NK-92 treated with Interleukin-12 subunit alpha and Interleukin-12 subunit beta, amount 100 ng/mL, for 24 hours (cell line): Measurements from ENCODE around the gene FZD10.

Experiments
- DNase-seq: peaks from one replicate; lab custom pipeline; 2025; lab: John Stamatoyannopoulos, UW

Gene FZD10

DNA sequence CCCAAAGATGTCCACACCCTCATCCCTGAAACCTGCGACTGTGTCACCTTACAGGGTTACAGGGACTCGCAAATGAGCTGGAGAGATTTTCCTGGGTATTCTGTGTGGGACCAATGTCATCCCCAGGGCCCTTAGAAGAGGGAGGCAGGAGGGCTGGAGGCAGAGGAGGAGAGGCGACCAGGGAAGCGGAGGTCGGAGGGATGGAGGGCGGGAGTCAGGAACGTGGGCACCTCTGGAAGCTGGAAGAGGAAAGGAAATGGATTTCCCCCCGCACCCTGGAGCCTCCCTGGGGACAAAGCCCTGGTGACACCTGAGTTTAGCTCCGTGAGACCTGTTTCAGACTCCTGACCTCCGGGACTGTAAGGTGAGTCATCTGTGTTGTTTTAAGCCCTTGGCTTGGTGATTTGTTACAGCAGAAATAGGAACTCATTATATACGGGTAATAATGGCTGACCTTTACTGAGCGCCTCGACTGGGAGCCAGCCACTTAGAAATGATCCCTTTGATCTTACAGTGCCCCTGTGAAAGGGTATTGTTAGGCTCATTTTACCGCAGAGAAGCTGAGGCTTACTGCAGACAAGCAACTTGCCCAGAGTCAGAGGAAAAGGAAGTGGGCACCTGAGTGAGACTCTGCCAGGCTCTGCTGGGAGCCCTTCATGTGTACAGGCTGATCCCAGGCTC, 29.3 kb upstream of the FZD10 start:
- no peak for DNase-seq

DNA sequence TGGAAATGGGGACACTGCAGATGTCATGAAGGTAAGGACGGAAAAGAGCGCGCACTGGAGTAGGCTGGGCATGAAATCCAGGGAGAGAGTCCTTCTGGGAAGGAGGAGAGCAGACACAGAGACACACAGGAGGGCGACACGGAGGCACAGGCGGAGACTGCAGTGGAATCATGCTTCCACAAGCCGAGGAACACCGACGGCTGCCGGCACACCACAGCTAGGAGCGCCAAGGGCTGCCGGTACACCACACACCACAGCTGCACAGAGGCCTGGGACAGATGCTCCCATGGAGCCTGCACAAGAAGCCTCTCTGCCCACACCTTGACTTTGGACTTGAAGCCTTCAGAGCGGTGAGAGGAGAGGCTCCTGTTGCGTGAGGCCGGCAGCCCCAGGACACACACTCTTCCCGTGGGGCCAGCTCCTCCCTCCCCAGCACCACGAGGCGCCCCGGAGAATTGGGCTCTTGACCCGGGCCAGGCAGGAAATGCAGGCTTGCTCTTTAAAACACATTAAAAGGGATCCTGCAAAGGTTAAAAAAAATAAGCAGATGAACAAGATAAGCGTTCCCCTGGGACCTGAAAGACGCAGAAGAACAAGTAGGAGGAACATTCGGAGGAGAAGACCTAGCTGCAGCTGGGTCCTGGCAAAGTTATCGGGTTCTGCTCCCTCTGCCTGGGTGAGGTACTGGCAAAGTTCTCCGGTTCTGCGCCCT, 28.3 kb upstream of the FZD10 start:
- no peak for DNase-seq

DNA sequence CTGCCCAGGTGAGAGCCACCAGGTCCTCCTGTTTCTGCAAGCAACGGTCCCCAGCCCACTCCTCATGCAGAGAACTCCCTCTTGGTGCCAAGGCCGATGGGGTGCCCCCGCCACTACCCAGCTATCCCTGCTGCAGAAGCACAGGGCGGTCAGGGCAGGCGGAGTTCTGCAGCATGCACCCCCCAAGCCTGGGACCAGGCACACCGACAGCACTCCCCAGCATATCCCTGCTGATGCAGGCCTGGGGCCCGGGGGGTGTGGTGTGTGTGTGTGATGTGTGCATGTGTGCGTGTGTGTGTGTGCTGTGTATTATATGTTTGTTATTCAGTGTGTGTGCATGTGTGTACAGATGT, 27.7 kb upstream of the FZD10 start:
- no peak for DNase-seq

DNA sequence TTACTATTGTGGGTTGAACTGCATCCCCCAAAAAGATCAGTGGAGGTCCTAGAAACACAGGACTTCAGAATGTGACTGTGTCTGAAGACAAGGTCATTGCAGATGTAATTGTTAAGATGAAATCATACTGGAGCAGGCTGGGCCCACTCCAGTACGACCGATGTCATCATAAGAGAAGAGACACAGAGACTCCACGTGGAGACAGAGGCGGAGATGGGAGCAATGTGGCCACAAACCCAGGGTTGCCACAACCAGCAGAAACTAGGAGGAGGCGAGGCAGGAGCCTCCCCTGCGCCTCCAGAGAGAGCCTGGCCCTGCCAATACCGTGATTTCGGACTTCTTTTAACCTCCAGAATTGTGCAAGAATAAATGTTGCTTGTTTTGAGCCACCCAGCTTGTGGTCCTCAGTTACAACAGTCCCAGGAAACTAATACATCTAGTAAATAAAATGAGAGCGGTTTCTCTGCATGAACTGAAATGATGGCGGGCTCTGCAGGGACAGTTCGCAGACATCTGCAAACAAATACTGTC, 25.7 kb upstream of the FZD10 start:
- no peak for DNase-seq

DNA sequence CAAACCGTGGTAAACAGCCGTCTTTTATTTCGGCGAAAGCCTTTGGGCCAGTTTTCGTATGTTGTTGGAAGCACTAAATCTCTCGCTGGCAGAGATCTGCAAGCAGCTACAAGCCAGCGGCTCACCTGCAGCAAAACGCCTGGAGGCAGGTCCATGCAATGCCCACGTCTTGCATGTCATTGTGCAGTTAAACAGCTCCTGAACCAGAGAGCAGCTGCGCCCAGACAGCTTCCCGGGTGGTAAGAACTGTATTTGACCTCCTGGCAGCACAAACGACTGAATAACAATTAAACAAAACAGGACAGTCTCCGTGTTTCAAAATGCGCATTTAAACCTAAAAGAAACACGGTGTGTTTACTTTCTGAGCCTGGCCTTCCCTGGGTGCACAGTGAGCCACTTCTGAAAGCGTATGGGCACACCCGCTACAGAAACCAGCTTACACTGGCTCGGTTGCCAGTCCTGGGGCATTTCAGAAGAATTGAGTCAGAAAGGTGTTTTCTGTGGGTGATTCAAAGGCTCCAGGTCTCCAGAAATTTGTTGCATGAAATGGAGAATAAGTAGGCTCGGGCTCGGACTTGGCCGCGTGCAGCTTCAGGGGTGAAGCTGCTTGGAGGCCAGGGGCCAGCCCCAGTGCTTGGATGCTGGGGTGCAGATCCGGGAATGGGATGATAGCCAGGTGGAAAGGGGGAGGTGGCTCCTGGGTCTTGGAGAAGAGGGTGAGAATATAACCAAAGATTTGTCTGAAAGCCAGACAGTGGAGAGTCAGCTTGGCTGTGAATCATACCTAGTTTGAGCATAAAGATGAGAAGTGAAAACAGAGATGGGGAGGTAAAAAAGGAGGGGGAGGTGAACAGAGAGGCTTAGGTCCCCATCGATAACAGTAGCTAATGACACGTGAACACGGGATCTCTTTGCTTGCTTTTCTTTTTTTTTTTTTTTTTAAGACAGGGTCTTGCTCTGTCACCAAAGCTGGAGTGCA, 24.9 kb upstream of the FZD10 start:
- no peak for DNase-seq

DNA sequence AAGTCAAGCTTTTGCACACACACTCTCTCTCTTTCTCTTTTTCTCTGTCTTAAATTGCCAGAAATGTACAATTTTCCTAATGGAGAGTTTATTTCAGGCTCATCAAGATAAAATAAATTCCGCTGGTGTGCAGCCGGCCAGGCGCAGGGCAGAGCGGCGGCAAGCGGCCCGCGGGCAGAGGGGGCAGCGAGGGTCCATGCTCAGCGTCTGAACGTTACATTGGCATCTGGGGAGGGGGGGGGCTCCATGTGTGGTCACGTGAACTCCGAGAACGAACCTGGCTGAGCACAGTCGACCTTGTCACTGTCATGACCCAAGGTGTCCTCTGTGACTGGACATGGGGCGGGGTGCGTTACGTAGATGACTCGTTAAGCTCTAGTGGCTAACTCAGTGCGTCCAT, 23.8 kb upstream of the FZD10 start:
- DNase-seq = no peak

DNA sequence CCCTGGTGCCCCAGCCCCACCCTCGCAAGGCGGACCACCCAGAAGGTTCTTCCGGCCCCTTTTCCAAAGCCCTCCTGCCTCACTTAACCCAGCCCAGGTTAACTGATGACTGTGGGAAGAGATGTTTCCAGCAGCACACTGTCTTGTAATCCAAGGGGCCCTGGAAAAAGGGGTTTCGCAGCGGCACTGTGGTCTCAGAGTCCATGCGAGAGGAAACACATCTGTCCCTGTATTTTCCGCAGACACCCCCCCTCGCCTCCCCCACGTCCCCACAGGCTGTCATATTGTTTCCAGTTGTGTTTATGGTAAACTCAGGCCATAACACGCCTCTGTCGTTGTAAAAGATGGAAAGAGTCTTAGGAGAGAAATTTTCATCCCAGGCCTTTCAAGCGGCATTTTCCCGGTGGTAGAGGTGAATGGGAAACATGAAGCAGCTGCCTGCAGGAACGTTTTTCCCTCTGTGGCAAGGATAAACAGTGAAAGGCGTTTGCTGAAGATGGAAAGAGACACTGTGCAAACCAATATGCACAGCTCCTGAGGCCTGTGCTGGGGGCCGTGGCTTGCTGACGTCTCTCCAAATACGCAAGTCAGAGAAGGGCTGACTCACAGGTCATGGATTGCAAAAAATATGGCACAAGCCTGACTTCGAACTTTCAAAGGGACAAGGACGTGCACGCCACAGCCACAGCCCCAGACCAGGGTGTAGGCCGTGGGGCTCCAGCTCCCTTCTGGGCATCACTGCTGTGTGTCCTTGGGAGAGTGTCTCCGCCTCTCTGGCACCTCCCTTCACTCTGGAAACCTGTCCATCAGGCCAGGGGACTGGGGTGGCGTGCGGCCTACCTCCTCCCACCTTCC, 22.5 kb upstream of the FZD10 start:
- no peak for DNase-seq

DNA sequence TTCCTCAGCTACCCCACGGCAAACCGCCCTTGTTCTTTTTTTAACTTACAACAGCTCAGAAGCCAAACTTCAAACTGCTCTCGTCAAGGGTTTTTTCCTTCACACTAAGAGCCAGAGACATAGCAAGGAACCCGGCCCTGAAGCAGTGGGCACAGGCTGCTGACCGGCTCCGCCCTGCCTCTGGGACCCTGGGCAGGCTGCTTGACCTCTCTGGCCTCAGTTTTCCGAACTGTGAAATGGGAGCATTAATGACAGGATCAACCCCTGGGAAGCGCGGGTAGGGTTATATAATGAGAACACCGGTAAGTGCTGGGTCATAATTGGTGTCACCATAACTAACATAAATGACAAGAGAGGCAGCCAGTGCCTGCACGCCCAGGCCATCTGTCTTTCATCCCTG, 21.2 kb upstream of the FZD10 start:
- DNase-seq = no peak

DNA sequence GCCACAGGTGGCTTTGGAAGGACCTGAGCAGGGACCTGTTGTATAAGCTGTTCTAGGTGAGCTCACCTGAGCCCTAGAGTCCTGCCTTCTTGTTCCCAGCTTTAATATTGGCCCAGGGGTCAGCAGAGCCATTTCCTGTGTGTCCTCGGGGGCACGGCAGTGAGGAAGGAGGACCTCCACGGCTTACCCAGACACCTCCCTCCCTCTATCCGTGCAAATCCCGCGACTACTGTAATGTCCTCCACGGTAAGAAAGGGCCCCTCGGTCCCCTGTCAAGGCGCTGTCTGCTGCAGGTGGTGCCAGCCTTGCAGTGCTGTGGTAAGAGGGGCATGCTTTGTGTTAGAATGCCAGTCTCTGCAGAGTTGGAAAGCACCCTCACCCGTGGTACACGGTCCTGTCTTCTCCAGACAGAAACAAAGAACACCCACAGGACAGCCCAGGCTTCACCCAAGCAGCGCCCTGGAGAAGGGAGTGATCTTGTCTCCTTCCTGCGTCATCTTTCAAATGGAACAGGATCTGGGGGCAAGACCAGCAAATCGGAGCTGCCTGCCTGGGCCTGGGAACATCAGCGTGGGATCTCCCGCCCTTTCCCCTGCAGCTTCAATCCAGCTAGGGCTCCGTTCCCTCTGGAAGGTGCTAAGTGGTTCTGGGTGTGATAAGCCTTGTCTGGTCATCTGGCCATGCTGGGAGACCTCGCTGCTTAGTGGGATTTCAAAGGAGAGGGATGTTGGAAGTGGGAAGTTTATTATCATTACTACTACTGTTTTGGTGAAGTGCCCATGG, 20.2 kb upstream of the FZD10 start:
- no peak for DNase-seq

DNA sequence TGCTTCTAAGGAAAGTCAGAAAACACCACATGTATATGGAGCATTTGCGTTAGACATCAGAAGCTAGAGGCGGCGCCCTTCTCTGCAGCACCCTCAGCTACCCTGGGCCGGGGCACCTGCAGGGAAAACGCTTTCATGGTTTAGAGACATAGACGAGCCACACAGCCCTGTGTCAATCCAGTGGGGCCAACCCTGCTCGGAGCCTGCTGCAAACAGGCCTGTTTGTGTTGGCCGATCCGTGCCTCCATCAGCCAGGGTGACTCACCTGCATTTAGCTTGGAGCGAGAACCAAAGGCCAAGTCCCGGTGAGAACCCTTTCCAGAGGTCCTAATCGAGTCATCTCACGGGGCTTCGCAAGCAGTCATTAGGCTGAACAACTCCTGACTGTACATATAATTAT, 19.5 kb upstream of the FZD10 start:
- DNase-seq = no peak

DNA sequence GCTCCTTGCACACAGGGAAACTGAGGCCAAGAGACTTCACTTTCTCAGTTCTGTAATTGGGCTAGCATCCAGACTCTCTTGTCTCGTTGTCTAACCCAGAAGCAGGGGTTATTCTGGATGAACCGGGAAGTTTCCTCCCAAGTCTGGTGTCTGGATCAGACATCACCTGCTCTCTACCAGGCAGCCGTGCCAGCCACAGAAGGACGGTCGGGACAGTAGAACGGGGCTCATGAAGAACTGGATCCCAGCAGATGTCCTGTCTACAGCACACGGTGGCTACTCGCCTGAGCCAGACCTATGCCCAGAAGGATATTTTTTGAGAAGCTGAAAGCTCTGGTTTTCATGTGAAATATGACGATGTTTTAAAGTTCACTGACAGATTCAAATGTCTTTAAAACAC, 19.1 kb upstream of the FZD10 start:
- no peak for DNase-seq

DNA sequence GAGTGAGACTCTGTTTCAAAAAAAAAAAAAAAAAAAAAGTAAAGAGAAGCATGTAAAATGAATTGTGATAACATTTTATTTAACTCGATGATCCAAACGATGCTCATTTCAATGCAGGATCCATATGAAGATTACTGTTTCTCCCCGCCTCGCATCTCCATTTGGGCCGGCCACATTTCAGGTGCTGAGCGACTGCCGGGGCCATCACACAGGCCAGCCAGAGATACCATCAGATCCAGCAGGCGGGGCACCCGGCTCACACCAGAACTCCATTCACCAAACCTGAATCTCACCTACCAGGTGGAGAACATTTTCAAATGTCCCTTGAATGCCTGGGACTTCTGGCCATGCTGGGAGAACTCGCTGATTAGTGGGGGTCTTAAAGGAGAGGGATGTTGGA, 18.0 kb upstream of the FZD10 start:
- DNase-seq = no peak

DNA sequence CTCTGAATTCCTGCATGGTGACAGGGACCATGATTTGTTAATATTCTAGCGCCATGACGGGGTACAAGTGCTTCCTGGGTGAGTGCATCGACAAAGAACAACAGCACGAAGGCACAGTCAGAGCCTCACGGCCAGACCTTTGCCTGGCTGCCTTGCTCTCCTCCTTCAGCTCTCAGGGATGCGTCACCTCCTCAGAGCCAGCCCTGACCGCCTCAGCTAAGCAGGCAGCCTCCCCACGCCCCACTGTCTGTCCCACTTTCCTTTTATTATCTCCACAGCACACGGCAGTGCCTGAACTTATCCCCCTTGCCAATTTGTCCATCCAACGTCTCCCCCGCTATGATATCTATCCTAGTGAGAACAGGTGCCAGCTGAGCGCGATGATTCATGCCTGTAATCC, 16.5 kb upstream of the FZD10 start:
- no peak for DNase-seq

DNA sequence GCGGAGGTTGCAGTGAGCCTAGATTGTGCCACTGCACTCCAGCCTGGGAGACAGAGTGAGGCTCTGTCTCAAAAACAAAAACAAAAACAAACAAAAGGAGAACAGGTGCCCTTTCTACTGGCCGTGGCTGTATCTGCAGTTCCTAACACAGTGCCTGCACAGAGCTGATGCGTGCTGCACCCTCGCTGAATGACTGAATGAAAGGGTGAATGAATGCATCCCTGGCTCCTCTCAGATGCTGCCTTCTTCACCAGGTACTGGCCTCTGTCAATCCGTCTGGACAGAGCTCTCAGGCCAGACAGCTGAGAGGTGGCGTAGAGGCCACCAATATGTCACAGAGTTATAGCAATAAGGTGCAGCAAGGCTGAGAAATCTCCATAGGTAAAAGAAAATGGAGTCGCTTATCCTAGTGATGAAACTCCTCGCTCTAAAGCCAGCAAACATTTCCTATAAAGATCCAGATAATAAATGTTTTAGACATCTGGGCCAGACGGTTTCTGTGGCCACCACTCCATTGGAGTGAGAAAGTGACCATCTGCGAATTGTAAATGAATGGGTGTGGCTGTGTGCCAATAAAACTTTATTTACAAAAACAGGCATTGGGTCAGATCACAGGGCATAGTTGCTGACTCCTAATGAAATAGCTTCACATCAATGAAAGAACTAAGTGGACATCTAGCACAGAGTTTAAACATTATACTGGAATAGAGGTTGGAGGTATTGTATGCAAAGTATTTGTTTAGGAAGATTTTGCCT, 15.9 kb upstream of the FZD10 start:
- DNase-seq = no peak

DNA sequence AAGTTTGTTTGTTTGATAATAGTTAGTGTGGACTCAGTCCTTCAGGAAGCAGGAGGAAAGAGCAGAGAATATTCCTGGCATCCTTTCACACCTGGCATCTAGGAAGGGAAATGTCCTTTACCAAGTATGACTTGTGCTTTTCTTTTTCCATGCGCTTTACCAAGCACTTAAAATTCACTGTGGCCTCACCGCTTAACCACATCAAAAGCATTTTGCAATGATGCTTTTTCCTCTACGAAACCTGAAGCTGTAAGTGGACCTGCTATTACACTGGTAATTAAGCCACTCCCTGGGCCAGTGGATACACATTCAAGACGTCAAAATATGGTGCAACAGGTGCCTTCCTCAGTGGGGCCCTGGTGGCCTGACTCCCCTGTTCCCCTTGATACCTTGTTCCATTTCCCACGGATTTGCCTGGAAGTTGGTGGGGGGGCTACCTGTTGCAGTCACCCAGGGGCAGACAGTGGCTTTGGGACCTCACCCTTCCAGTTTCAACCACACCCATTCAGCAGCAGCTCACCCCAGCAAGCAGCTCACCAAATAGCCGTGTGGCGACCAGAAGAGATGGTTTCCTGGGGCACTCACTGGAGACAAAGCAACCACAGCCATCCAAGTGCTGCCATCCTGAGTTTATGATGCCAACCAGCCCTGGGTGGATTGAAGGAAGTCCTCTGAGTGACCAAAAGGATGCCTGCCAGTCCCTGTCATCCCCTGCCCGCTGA, 14.2 kb upstream of the FZD10 start:
- DNase-seq = no peak

DNA sequence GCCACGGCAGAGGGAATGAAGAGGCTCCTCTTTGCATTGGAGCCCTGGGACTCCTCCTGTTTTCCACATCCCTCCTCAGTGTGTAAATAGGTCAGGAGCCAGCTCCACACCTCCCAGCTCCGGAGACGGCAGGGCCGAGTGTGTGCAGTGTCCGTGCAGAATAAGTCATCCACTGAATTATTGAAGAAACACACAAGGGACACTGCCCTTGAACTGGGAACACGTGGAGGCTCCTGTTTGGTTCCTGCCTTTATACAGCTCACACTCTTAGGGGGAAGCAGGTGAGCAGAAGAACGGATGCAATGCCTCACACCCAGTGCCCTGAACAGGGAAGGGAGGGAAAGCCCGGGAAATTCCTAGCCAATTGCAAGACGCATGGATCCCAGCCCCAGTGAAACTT, 10.4 kb upstream of the FZD10 start:
- no peak for DNase-seq

DNA sequence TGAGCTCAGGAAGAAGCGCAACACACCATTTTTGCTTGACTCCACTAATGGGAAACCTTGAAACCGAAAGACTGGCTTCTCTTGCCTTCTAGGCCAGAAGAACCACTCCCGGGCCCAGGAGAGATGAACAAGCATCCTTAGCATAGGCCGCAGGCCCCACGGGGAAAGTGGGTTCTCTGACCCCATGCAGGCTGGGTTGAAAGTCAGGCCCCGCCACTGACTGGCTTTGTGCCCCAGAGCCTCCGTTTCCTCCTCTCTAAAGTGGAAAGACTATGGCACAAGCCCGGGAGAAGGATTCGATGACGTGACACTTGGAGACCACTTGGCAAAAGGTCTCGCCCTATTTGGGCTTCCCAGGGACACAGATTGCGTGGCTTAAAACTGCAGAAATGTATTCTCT, 9.9 kb upstream of the FZD10 start:
- DNase-seq = no peak

DNA sequence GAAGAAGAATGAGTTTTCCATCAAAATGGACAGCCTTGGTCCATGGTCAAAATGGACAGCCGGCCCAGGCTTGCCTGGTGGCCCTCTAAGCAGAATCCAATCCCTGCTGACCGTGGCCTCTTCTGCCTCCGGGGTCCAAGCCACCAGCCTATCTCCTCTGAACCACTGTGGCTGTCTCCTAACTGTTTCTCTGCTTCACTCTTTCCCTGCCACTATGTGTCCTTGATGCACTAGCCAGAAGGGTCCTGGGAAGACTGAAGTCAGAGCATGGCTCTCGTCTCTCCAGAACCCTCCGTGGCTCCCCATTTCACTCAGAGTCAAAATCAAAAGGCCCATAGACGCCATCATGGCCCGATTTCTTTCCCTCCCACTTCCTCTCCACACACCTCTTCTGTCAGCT, 8.5 kb upstream of the FZD10 start:
- DNase-seq = no peak

DNA sequence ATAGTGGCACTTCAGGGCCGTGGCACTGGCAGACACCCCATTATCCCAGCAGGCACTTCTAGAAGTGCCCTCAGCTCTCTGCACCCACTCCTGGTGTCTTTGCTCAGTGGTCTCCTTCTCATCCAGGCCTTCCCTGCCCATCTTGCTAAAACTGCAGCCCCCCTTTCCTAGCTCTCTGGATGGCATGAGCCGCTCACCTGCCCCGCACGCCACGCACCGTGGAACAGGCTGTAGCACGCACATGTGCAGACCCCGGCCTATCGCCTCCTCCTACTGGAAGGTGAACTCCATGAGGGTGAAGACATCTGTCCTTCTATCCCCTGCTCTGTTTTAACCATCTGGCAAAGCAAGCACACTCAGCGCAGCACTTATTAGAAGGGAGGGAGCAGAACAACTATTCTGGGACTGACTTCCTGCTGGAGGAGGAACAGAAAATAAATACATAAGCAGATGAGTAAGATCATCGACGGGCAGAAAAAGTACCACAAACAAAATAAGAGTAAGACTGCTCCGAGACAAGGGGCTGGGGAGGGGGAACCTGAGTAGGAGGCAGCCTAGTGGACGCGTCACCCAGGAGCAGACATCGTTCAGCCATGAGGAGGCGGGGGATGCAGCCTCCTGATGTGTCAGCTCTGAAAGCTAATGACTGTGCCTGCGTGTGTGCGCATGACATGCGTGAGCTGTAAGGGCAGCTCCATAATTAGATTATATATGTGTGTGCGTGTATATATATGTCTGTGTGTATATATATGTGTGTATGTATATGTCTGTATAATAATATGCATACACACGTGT, 7.8 kb upstream of the FZD10 start:
- no peak for DNase-seq
